DND-41 (cell line): ENCODE data around the gene SNAPC4.

ENCODE experiments used
- ATAC-seq: fragments of 200-7000 bp; cut with Tn5 transposase; 3 replicates; pipeline ENCODE4 v1.9.1; 2021; ENCODE audit warnings: low read depth; ENCODE audit not compliant: insufficient read depth
- DNase-seq: peaks from one replicate; pipeline ENCODE4 v3.0.0-alpha.2; 2020
- H2AFZ ChIP-seq: 2 replicates; pipeline ENCODE4 v1.6.0; 2012; ENCODE audit warnings: low read depth, low read length
- H3K27ac ChIP-seq: 2 replicates; pipeline ENCODE4 v1.5.1; 2012; ENCODE audit warnings: low read length, inconsistent platforms
- H3K27me3 ChIP-seq: fragments of 200-600 bp; sonication (generic); 2 replicates; pipeline ENCODE4 v1.6.0; 2012; ENCODE audit warnings: low read length, mild to moderate bottlenecking, inconsistent platforms; ENCODE audit not compliant: insufficient read depth, poor library complexity
- H3K36me3 ChIP-seq: 2 replicates; pipeline ENCODE4 v1.5.1; 2012; ENCODE audit warnings: low read length, inconsistent platforms; ENCODE audit not compliant: insufficient read depth
- H3K4me1 ChIP-seq: 2 replicates; pipeline ENCODE4 v1.5.1; 2012; ENCODE audit warnings: mild to moderate bottlenecking, low read length; ENCODE audit not compliant: insufficient read depth
- H3K4me2 ChIP-seq: 2 replicates; pipeline ENCODE4 v1.6.0; 2012; ENCODE audit warnings: mild to moderate bottlenecking, moderate library complexity, low read length, inconsistent platforms; ENCODE audit not compliant: insufficient read depth
- H3K4me3 ChIP-seq, 2 experiments: fragments of 200-600 bp in 1 of 2; shearing (Covaris generic) in 1 of 2; 2 replicates each; pipeline ENCODE4 v1.5.1; 2012 to 2016; ENCODE audit warnings: inconsistent platforms in 2 of 2, low read length in 2 of 2, mild to moderate bottlenecking in 2 of 2, low read depth in 1 of 2, moderate library complexity in 1 of 2
- H3K79me2 ChIP-seq: 2 replicates; pipeline ENCODE4 v1.6.0; 2012; ENCODE audit warnings: low read length, inconsistent platforms; ENCODE audit not compliant: insufficient read depth
- H3K9ac ChIP-seq: 2 replicates; pipeline ENCODE4 v1.6.0; 2012; ENCODE audit warnings: low read depth, mild to moderate bottlenecking, inconsistent platforms, low read length, moderate library complexity
- H3K9me3 ChIP-seq: 2 replicates; pipeline ENCODE4 v1.5.1; 2012; ENCODE audit warnings: low read length, moderate library complexity, mild to moderate bottlenecking, inconsistent platforms; ENCODE audit not compliant: insufficient read depth, severe bottlenecking
- H4K20me1 ChIP-seq: 2 replicates; pipeline ENCODE4 v1.6.0; 2012; ENCODE audit warnings: low read length; ENCODE audit not compliant: insufficient read depth
- EZH2 ChIP-seq: IDR thresholded peaks from 3 replicates; pipeline ENCODE4 v1.6.1; 2012; ENCODE audit warnings: borderline replicate concordance, low read depth, mild to moderate bottlenecking, moderate library complexity, low read length, inconsistent platforms; ENCODE audit not compliant: severe bottlenecking
- TF ChIP-seq, protein P1 (sequence below): IDR thresholded peaks from 2 replicates; pipeline ENCODE4 v1.5.1; 2012; ENCODE audit warnings: borderline replicate concordance, low read length, moderate library complexity, mild to moderate bottlenecking; ENCODE audit not compliant: poor library complexity, severe bottlenecking; ENCODE audit errors: extremely low read depth

Gene SNAPC4

DNA sequence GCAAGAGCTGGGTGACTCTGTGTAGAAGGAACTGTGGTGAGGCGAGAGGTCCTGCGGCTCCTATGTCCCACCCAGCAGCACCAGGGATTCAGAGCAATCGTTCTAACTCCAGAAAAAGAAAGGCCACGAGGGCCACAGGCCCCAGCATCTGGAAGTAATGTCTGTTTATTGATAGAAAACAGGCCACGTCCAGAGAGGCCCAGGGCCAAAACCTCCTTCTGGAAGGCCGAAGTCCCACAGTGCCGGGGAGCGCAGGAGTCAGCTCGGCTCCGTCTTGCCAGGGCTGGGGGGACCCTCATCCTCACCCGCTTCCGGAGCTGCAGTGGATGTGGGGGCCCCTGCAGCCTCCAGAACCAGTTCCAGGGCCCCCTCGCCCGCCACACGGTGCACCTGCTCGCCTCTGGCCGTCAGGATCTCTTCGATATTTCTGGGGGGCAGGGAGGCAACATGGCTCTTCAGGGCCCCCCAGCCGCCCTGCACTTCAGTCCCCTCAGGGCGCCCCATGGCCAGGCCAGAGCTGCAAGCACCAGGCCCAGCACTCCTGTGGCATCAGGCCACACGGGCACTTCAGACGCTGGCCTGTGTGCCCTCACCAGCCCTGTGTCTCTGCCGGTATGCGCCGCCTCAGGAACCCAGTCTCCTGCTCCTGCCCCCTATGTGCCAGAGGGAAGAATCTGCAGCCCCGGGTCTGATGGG, 38.1 kb downstream of the SNAPC4 start:
- Histone ChIP-seq H3K9me3 (no peaks in the 10 kb centered on the region), H2AFZ (no peak overlapping the region), H3K4me1 (peaks cover 22% of the 10 kb centered on the region), H3K9ac (no peak overlapping the region), H3K4me2 (no peak overlapping the region), H3K4me3 (no peak overlapping the region), H4K20me1 (peaks cover 42% of the 10 kb centered on the region), H3K27ac (no peak overlapping the region), H3K27me3 (no peaks in the 10 kb centered on the region), H3K36me3 (peaks cover 27% of the 10 kb centered on the region), H3K79me2 (peaks cover 28% of the 10 kb centered on the region)
- no peak for DNase-seq
- no peak for TF ChIP-seq EZH2
- TF ChIP-seq, protein P1, sequence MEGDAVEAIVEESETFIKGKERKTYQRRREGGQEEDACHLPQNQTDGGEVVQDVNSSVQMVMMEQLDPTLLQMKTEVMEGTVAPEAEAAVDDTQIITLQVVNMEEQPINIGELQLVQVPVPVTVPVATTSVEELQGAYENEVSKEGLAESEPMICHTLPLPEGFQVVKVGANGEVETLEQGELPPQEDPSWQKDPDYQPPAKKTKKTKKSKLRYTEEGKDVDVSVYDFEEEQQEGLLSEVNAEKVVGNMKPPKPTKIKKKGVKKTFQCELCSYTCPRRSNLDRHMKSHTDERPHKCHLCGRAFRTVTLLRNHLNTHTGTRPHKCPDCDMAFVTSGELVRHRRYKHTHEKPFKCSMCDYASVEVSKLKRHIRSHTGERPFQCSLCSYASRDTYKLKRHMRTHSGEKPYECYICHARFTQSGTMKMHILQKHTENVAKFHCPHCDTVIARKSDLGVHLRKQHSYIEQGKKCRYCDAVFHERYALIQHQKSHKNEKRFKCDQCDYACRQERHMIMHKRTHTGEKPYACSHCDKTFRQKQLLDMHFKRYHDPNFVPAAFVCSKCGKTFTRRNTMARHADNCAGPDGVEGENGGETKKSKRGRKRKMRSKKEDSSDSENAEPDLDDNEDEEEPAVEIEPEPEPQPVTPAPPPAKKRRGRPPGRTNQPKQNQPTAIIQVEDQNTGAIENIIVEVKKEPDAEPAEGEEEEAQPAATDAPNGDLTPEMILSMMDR = no peak
- no peak for ATAC-seq

DNA sequence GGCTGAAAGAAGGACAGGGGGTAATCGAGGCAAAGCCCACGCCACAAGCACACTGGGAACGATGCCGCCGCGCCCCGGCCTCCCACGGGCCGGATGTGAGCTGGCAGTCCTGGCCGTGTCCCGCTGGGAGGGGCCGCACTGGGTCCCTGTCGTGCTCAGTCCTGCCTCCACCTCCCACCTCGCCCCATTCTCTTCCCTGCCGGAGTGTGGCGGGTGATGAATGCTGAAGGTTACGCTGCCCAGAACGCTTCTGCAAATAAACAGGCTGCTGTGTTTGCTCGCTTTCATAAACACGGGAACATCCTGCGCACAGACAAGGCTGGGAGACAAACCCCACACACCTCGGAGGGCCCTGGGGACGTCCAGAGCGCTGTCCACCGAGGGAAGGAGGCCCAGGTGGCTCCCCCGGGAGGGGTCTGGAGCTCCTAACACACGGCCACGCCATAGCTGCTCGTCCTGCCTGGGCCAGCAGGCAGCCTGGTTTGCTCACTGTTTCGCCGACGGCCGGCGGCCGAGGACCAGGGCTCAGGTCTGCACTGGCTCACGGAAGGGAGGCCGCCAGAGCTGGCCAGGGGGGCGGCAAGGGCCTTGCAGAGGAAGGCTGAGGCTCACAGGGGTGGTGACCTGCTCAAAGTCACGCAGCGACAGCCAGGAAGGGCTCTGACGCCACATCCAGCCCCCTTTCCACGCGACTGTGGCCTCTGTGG, 38.8 kb downstream of the SNAPC4 start:
- H3K4me1 ChIP-seq = peaks cover 22% of the 10 kb centered on the region
- H3K9me3 ChIP-seq = no peaks in the 10 kb centered on the region
- H4K20me1 ChIP-seq = peaks cover 35% of the 10 kb centered on the region
- peaks cover 28% of the 10 kb centered on the region for H3K79me2 ChIP-seq
- no peaks in the 10 kb centered on the region for H3K27me3 ChIP-seq
- TF ChIP-seq EZH2 = no peak
- ATAC-seq (no peak), DNase-seq (no peak)
- H3K36me3 ChIP-seq = peaks cover 25% of the 10 kb centered on the region
- no peak overlapping the region for H3K9ac ChIP-seq
- H3K4me3 ChIP-seq = no peak overlapping the region
- H3K27ac ChIP-seq = no peak overlapping the region
- H2AFZ ChIP-seq = no peak overlapping the region
- H3K4me2 ChIP-seq = no peak overlapping the region

DNA sequence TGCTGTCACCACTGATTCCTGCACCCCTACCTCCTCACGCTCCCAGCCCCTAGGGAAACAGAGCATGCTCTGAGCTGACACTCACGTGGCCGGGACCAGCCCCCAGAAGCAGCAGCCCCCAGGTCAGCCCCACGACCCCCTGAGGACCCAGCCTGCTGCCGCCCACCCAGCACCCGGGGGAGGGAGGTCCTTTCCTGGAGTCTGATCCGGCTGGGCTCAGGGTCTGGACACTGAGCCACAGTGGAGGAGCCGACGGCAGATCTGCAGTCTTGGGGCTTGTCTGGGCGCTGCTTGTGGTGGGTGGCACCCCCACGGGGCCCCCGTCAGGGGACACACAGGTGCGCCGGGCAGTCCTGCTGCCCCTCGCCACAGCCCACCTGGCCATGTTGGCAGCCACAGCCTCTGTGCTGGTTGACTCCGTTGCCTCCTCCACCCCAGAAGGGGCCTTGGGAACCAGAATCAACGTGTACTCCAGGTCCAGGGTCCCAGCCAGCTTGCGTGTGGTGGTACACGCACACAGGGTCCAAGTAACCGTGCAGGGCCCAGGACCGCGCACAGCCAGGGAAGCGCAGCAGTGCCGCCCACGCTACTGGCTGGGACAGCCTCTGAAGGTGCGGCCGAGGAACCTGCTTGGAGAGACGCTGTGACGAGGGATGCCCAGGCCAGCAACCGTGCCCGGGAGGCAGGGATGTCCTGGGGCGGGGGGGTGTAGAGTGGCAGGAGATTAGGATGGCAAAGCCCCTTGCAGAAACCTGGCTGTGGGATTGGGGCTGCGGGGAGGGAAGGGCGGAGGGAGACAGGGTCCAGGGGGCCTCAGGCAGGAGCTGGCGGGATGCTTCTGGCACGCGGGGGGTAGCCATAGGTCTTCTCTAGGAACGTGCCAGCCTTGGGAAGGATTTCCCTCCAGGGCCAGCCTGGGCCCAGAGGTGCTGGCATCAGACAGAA, 39.9 kb downstream of the SNAPC4 start:
- Histone ChIP-seq H2AFZ (no peak overlapping the region), H3K27ac (no peak overlapping the region), H4K20me1 (peaks cover 23% of the 10 kb centered on the region), H3K4me3 (no peak overlapping the region), H3K36me3 (peaks cover 13% of the 10 kb centered on the region), H3K9me3 (no peaks in the 10 kb centered on the region), H3K79me2 (peaks cover 17% of the 10 kb centered on the region), H3K27me3 (no peaks in the 10 kb centered on the region), H3K4me2 (no peak overlapping the region), H3K4me1 (peaks cover 20% of the 10 kb centered on the region), H3K9ac (no peak overlapping the region)
- DNase-seq (no peak), ATAC-seq (no peak)
- no peak for TF ChIP-seq EZH2
- TF ChIP-seq, protein P1 = no peak
